Activated CD4-positive, CD25-positive, alpha-beta regulatory T cell treated with anti-CD3 and anti-CD28 coated beads, Interleukin-2, amount 50 U/mL, for 24 hours (primary cell): ENCODE results near the gene MMP2.

Experiments
- ATAC-seq, 2 donors: fragments of 150-1000 bp; cut with Tn5 transposase; one replicate each; pipeline ENCODE4 v1.10.0; 2021; ENCODE audit warnings: mild to moderate bottlenecking in 1 of 2, moderate library complexity in 1 of 2

Gene MMP2

DNA sequence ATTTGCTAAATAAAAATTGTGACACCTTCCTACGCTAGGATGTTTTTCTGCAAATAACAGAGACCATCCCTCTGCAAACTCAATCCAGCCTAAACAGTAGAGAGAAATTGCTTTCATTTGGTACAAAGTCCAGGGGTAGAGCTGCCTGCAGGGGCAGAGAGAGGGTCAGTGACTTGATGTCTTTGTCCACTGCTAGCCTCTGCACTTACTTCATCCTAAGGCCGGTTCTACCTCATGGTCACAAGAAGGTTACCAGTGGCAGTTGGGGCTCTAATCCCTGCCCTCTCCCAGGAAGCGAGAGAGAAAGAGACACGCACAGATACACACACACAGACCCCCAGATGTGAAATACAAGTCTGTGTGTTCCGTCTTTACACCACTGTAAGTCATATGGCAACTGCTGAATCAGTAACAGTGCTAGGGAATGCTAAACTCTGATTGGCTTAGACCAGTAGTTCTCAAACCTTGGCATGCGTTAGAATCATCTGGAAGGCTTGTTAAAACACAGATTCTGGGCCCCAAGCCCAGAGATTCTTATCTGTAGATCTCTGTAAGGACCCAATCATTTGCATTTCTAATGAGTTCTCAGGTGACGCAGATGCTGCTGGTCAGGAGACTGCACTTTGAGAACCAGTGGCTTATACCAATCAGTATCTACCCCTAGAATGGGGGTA, 16.8 kb downstream of the MMP2 start:
- no peak for ATAC-seq

DNA sequence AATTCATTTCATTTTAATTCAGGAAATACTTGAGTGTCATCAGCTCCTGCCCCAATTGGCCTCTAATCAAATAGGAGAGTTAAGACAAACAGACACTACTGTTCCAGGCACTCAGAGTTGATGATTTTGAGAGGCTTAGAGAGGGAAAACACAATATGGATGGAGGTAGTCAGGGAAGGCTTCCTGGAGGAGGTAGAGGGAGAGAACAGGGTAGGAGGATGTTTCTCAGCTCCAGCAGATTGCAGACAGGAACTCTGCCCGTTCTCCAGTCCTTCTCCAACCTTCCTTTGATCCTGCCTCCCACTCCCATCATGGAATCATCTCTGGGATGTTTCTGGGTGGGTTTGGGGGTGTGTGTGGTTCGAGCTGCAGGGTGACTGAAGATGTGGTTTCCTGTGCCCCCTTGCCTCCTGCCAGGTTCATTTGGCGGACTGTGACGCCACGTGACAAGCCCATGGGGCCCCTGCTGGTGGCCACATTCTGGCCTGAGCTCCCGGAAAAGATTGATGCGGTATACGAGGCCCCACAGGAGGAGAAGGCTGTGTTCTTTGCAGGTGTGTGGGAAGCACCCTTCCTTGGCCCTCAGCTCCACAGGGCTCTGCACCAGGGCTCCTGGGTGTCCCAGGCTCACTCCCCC, 17.6 kb downstream of the MMP2 start:
- ATAC-seq: no peak

DNA sequence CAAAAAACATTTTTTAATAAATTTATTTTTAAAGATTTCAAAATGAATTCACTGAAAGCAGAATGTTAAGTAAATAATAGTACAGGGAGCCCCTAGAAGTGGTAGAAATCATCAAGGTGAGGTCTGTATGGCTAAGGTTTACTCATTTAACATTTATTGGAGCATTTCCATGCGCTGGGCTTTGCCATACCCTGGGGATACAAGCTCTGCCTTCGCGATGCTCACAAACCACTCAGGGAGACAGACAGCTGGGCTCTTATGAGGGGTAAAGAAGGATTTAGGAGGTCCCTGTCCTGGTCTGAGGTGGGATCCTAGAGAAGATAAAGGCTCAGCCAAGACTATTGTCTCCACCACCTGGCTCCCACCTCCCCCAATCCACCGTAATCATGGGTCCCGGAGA, 18.6 kb downstream of the MMP2 start:
- ATAC-seq: no peak

DNA sequence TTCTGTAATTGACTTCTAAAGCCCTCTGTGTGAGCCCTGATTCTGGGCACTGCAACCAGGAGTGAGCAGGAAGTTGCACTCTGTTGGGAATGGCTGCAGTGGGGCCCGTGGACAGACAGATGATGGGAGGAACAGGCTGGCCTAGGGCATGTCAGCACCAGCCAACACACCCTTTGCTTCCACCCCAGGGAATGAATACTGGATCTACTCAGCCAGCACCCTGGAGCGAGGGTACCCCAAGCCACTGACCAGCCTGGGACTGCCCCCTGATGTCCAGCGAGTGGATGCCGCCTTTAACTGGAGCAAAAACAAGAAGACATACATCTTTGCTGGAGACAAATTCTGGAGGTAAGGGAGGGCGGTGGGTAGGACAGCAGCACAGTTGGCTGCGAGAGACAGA, 19.1 kb downstream of the MMP2 start:
- ATAC-seq: no peak

DNA sequence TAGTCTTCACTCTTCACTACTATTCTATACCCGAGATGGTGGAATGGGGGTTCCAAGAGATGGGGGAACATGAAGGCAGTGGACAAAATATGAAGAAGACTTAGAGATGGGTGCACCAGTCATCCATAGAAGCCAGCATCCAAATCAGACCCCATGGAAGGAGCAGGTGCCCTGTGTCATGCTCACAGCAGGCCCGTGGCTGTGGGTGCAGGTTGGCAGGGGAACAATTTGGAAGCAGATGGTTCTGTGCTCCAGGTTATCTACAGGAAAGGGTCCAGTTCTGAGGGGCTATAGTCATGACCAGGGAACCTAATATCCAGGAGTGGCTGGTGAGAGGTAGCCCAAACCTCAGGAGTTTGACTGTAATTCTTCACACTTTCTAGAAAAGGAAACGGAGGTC, 20.3 kb downstream of the MMP2 start:
- no peak for ATAC-seq

DNA sequence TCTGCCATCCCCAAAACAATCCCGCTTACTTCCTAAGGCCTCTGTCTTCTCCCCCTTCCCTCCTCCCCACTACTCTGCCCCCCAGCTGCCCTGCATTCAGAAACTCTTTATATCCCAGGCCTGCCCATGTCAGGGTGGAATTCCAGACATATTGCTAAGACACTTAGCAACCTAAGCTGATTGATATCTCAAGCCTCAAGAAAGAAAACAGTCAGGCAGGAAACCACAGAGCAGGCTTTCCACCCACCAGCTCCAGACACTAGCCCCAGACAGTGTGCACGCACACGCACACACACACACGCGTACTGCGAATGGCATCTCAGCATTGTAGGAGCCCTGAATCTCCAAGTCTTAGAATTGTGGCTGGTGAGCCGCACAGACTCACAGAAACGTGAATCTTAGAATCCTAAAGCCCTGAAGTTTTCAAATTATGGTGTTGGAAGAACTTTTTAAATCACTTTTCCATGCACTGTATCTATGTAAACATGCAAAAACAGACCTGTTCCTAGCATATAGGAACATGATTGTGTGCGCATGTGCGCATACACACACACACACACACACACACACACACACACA, 21.0 kb downstream of the MMP2 start:
- no peak for ATAC-seq

DNA sequence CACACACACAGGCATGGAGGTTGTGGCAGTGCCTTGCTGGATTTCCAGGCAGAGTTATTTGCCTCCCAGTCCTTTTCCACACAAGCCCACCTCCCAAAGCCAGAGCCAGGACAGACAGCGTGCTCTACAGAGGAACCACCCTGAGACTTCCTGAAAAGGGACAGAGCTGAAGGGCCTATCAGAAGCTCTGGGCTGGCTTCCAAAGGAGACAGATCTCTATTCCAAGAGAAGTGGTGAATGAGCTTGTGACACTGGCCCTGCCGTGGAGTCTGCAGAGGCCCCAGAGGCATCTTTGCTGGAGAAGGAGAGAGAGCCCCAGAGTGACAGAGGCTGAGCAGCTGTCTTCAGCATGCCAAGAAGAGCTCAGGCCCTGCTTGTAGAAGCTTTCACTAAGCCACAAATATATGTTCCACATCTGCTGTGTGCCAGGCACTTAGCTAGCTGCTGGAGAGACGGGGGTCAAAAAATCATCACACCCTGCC, 21.6 kb downstream of the MMP2 start:
- no peak for ATAC-seq

DNA sequence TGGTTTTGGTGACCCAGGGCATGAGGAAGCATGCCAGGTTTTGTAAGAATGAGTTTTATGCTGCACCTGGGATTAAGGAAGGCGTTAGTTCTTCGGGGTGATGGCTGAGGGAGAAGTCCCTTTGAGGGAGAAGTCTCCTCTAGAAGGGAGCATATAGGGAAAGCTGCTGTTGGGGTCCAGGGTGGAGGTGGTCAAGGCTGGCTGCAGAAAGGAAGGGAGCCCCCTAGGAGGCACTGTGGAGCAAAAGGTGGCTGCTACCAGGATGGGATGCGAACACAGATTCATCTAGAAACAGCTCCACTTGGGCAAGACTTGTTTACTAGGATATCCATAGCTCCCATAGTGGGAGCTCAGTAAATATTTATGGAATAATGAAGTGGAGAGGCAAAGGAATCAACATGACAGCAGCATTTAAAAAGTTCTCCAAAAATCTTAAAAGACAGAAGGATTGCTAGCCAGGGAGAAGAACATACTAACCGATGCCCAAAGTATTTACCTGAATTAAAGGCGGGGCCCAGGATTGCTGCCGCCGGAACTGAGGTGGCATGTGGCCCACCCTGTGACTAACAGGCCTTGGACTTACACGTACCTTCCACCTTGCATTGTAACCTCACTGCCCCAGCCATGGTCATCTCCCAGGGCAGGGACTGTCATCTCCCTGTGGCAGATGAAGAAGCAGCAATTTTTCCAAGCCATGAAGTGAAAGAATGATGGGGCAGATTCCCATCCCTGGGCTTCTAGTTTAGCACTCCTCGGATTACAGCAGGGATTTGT, 22.7 kb downstream of the MMP2 start:
- no peak for ATAC-seq

DNA sequence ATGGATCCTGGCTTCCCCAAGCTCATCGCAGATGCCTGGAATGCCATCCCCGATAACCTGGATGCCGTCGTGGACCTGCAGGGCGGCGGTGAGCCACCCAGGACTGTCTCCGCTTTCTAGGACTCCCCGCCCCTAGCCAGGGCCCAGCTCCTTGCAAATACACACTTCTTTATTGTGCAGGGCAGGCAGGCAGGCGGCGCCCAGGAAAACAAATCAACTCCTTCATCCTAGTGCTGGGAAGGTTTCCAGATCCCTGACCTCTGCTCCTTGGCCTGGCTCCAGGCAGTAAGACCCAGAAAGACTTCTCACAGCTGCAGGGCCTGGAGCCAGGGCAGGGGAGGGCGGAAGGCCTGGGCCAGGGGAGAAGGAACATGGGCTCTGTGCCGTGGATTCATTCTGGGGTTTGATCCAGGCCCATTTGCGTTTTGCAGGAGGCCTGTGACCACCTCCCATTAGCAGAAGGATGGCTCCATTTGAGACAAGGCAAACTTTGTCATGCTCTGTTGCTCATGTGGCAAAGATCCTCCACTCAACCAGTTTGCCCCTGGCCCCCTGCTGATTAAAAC, 23.9 kb downstream of the MMP2 start:
- ATAC-seq: no peak

DNA sequence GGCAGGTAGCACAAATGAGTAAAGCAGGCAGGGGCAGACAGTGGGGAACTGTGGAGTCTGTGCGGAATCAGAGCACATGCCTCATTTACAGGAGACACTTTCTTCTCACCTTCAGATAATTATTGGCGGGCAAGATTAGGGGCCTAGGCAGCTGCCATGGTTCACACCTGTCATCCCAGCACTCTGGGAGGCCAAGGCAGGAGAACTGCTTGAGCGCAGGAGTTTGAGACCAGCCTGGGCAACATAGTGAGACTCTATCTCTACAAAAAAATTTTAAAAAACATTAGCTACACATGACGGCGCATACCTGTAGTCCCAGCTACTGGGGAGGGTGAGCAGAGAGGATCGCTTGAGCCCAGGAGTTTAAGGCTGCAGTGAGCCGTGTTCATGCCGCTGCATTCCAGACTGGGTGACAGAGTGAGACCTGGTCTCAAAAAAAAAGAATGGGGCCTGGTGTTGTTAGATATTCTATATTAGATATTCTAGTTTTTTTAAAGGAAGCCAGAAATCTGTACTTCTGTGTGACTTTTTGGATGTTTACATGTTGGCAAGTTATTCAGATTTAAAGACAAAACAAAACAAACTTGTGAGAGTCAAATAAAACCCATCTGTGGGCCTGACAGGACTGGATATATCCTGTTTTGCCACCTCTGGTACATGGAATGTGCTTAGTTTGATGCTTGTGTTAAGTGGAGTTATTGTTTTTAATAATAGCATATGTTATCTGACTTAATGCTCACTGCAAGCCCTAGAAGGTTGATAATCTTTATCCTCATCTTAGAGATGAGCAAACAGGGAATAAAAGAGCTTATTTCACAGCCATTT, 24.9 kb downstream of the MMP2 start:
- ATAC-seq: no peak

DNA sequence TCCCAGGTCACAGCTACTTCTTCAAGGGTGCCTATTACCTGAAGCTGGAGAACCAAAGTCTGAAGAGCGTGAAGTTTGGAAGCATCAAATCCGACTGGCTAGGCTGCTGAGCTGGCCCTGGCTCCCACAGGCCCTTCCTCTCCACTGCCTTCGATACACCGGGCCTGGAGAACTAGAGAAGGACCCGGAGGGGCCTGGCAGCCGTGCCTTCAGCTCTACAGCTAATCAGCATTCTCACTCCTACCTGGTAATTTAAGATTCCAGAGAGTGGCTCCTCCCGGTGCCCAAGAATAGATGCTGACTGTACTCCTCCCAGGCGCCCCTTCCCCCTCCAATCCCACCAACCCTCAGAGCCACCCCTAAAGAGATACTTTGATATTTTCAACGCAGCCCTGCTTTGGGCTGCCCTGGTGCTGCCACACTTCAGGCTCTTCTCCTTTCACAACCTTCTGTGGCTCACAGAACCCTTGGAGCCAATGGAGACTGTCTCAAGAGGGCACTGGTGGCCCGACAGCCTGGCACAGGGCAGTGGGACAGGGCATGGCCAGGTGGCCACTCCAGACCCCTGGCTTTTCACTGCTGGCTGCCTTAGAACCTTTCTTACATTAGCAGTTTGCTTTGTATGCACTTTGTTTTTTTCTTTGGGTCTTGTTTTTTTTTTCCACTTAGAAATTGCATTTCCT, 26.5 kb downstream of the MMP2 start:
- no peak for ATAC-seq

DNA sequence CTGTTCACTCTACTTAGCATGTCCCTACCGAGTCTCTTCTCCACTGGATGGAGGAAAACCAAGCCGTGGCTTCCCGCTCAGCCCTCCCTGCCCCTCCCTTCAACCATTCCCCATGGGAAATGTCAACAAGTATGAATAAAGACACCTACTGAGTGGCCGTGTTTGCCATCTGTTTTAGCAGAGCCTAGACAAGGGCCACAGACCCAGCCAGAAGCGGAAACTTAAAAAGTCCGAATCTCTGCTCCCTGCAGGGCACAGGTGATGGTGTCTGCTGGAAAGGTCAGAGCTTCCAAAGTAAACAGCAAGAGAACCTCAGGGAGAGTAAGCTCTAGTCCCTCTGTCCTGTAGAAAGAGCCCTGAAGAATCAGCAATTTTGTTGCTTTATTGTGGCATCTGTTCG, 27.1 kb downstream of the MMP2 start:
- ATAC-seq: no peak

DNA sequence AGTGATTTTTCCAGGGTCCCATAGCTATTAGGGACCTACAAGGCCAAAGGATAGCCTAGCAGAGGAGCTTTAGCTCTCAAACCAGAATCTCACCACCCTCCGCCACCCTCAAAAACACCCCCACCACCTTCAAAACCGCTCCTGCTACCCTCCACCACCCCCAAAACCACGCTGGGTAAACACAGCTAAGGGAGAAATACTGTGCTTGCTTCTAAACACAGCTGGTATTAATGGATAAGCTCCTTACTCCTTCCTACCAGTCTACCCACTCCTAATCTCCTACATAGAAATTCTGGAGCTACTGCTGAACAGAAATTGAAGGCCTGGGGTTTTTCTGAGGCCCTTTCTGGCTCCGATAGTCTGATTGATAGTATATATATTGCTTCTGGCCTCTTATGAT, 27.7 kb downstream of the MMP2 start:
- ATAC-seq: no peak

DNA sequence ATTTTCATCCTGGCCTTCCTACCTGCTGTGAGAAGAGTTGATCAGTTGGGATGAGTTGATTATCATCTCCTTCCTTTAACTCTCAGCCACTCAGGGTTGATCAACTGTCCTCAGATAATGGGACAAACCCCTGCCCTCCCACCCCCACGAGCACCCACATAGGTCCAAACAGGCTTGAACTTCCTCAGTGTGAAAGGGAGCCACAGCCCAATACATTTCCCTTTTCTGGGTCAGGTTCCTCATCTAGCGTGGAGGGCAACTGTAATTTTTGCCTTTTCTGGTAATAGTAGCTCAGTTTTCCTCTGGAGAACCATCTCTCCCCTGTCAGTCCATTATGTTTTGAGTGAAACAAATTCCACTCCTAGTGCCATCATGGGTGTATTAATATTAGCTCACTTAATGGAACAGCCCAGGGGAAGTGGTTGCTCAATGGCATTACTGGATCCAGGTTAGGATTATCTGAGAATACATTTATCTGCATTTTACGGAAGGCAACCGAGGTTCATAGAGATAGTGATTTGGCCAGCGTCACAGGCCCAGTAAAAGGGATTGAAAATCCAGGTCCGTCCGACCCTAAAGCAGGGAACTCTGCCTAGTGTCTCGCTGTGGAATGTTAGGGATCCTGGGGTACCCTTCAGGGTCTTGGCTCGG, 29.4 kb downstream of the MMP2 start:
- ATAC-seq: no peak

DNA sequence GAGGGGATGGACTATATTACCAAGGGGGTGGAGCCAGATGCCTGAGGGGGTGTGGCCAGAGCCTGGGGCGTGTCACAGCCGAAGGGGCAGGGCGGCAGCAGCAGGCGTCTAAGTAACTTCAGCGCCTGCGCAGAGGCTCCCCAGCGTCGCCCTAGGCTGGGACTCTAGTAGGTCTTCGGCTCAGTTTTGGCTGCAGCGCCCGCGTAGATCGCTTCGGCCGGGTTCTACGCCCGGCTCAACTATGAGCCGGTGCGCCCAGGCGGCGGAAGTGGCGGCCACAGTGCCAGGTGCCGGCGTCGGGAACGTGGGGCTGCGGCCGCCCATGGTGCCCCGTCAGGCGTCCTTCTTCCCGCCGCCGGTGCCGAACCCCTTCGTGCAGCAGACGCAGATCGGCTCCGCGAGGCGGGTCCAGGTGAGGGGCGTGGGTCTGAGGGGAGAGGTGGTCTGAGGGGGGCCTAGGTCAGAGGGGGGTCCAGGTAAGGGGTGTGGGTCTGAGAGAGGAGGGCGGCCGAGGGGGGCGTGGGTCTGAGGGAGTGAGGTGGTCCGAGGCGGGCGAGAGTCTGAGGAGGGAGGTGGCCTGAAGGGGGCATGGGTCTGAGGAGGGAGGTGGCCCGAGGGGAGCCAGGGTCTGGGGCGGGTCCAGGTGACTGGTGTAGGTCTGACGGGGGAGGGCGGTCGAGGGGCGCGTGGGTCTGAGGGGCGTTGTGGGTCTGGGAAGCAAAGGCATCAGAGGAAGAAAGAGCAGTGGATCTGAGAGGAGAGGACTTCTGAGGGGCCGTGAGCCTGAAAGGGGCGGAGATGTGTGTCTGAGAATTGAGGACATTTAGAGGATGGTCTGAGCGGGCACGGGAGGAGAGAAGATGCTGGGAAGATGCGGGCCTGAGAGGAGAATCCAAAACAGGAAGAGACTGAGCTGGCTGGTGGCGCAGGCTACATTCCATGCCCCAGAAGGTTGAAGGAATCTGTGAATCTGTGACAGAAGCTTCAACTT, 30.2 kb downstream of the MMP2 start, which contains the start of gene LPCAT2:
LPCAT2 (plus strand) TSS at position 132 of the 991 bp plus-strand sequence; CDS start at position 242, 110 bp downstream.
- peak; percentile 17 to 33 for ATAC-seq

DNA sequence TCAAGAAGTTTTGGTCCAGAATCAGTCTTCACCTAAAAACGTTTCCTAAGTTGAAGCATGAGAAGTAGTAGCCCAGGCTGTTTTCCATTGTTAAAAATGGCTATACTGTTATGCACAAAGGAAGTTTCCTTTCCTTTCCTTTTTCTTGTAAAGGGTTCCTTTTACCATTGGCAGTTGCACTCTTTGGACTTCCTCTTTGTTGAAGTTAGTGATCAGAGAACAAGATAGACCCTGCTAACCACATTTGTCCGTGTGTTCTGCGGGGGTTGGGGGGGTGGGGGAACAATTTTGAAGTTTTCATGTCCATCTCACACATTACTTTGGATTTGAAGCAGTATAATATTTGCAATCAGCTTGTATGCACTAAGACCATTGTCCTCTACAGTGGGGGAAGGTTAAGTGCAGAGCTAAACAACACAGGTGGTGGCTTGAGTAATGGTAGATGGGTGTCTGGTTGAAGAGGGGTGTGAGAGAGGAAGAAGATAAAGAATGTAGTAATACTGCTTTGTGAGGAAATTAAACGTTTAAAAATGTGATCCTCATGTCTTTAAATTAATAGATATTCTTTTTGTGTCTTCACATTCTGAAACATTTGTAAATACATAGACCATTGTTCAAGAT, 31.3 kb downstream of the MMP2 start:
- no peak for ATAC-seq

DNA sequence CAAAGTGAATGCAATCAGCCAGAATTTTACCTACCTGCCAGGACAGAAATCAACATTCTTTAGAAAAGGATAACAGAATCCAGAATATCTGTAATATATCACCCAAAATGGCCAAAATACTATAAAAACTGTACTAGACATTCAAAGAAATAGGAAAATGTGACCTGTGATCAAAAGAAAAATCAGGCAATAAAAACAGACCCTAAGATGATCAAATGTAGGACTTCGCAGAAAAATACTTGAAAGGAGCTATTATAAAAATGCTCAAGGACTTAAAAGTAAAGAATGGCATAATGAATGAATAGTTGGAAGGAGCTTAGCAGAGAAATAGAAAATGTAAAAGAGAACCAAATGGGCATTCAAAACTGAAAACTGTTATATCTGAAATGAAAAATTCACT, 33.9 kb downstream of the MMP2 start:
- no peak for ATAC-seq

DNA sequence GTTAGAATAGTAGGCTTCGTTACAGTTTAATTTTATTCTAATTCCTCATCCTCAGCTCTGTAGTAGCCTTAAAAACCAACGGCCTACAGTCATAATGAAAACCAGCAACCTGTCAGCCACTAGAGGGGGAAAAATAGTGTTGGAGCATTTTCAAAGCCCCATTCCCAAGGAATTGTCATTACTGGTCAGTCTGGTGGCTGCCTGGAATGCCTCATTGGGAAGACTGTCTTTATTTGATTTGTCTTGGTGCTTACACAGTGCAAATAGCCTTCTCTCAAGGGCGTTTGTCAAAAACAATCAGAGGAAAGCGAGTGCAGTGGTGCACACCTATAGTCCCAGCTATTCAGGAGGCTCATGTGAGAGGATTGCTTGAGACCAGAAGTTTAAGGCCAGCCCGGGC, 34.6 kb downstream of the MMP2 start:
- ATAC-seq: no peak

DNA sequence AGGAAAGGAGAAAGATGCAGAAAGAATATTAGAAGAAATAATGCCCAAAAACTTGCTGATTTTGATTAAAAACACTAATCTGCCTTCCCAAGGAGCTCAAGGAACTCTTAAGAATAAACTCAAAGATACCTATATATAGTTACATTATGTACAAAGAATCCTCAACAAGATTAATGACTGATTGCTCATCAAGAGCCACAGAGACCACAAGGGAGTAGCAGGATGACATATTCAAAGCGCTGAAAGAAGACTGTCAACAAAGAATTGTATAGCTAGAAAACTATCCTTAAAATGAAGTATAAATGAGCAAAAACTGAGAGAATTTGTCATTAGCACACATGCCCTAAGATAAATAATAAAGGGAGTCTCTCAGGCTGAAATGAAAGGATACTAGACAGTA, 36.1 kb downstream of the MMP2 start:
- no peak for ATAC-seq
